HUES6 (cell line): ENCODE data around the gene LSMEM2.
A peak's percentile ranks its signal among the peaks of the same experiment; 100 is the strongest.

Experiments used
- H3K27ac ChIP-seq: 2 replicates; pipeline ENCODE4 v1.7.0; 2013; ENCODE audit warnings: low read depth, mild to moderate bottlenecking, low read length, inconsistent platforms
- H3K27me3 ChIP-seq: 2 replicates; pipeline ENCODE4 v1.6.1; 2013; ENCODE audit warnings: low read length; ENCODE audit not compliant: control insufficient read depth, insufficient read depth
- H3K36me3 ChIP-seq: 2 replicates; pipeline ENCODE4 v1.6.1; 2013; ENCODE audit warnings: low read length; ENCODE audit not compliant: control insufficient read depth, insufficient read depth
- H3K4me1 ChIP-seq: 2 replicates; pipeline ENCODE4 v1.6.1; 2013; ENCODE audit warnings: low read length; ENCODE audit not compliant: control insufficient read depth, insufficient read depth
- H3K4me3 ChIP-seq: 2 replicates; pipeline ENCODE4 v1.5.1; 2013; ENCODE audit warnings: low read depth, low read length
- H3K9ac ChIP-seq: one replicate; pipeline ENCODE4 v1.6.1; 2013; ENCODE audit warnings: mild to moderate bottlenecking, low read length
- H3K9me3 ChIP-seq: 2 replicates; pipeline ENCODE4 v1.6.1; 2013; ENCODE audit warnings: low read depth, low read length; ENCODE audit not compliant: control insufficient read depth, insufficient read depth

LSMEM2 gene

DNA sequence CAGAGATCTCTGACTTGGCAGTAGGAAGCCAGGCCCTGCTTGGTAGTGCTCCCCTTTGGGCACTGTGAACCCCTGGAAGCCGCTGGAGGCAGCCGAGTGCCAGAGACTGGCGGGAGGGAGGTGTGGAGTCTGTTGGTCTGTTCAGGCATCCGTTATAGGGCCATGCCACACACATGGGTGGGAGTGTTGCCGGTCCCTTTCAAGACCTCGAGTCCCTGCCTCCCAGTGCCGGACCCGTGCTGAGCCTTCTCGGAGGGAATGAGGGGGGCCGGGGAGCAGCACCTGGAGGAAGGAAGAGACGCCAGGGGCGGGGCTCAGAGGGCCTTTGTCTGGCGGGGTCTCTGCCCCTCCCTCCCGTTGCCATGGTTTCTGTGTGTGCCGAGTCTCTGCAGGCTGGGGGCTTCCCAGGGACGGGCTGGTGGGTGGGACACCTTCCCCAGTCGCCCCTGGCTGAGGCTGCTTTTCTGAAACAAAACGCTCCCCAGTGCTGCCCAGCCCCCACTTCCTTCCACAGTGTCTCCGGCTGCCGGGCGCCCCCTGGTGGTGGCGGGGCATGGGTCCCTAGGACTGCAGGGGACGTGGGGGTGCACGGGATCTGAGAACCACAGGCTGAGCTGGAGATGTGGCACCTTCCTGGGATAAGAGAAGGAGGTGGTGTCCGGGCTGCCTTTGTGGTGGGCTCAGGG is 32.9 kb upstream of the LSMEM2 start:
- Histone ChIP-seq H3K9me3 (no peaks in the 10 kb centered on the region), H3K4me3 (peak overlapping the region; percentile 30), H3K36me3 (peaks cover 18% of the 10 kb centered on the region), H3K27me3 (no peaks in the 10 kb centered on the region), H3K4me1 (peaks cover 61% of the 10 kb centered on the region), H3K27ac (peak overlapping the region; percentile 88), H3K9ac (peak overlapping the region; percentile 64)

DNA sequence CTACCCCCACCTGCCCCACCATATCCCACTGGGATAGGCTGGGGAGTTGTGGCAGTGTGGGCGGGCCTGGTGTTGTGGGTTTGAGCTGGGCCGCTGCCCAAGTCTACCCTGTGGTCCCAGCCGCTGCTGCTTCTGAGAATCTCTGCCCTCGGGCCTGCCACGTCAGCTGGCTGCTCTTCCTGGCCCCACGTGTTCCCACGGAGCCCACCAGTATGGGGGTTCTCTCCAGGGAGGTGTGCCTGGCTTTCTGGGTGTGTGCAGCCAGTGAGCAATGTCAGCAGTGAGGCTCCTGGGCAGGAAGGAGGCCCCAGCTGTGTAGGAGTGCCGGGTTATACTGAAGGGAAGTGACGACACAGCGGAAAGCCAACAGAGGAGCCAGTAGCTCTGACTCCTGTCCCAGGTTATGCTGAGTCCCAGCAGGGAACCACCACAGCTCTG is 32.4 kb upstream of the LSMEM2 start:
- Histone ChIP-seq H3K36me3 (peaks cover 24% of the 10 kb centered on the region), H3K4me3 (peak overlapping the region; percentile 30), H3K9ac (peak overlapping the region; percentile 64), H3K9me3 (no peaks in the 10 kb centered on the region), H3K4me1 (peaks cover 55% of the 10 kb centered on the region), H3K27ac (peak overlapping the region; percentile 88), H3K27me3 (no peaks in the 10 kb centered on the region)

DNA sequence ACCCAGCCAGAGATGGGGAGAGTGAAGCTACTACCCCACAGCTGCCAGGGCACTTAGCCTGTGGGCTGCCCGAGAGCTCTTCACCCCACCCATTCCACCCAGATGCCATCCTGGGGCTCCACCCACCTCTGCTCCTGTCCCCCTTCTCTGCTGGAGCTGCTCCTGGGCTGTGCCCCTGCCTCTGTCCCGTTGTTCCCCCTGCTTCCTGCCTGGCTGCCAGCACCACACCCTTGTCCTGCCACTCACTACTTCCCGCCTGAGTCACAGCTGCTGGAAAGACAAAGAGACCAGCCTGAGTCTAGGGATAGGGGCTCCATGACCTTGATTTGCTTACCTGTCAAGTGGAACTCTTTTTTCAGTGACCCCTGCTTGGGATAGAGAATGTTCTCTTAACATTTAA is 30.5 kb upstream of the LSMEM2 start:
- H3K27me3 ChIP-seq: no peaks in the 10 kb centered on the region
- no peak overlapping the region for H3K27ac ChIP-seq
- H3K9ac ChIP-seq: peak overlapping the region; percentile 0
- no peak overlapping the region for H3K4me3 ChIP-seq
- H3K9me3 ChIP-seq: no peaks in the 10 kb centered on the region
- peaks cover 37% of the 10 kb centered on the region for H3K4me1 ChIP-seq
- peaks cover 42% of the 10 kb centered on the region for H3K36me3 ChIP-seq

DNA sequence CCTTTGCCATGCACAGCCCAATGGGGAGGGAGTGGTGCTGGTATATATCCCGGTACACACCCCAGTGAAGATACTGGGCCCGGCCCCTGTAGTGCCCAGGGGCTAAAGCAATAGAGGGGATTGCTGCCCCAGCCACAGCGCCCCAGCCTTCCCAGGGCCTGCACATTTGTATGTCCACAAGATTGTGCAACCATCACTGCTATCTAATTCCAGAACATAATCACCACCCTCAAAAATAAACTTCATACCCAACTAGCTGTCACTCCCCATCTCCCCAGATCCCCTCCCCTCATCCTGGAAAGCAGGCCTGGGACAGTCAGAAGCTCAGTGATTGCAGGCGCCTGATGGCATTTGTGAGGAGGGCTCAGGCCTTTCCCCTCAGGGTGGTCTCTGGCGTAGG is 29.4 kb upstream of the LSMEM2 start:
- peaks cover 52% of the 10 kb centered on the region for H3K36me3 ChIP-seq
- no peaks in the 10 kb centered on the region for H3K9me3 ChIP-seq
- H3K9ac ChIP-seq: no peak overlapping the region
- H3K4me3 ChIP-seq: no peak overlapping the region
- H3K27me3 ChIP-seq: no peaks in the 10 kb centered on the region
- peaks cover 30% of the 10 kb centered on the region for H3K4me1 ChIP-seq
- no peak overlapping the region for H3K27ac ChIP-seq

DNA sequence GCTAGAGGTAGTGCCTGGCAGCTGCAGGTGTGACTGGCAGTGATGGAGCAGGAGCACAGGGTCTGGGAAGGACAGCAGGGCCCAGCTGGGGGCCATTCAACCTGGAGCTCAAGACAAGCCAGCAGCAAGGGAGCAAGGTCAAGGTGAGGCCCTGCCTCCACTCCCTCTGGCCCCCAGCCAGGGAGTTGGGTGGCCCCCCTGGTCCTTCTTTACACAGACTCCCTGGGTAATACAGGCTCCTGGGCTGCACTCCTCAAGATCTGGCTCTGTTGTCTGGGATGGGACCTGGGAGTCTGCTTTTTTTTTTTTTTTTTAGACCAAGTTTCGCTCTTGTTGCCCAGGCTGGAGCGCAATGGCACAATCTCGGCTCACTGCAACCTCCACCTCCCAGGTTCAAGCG is 28.4 kb upstream of the LSMEM2 start:
- Histone ChIP-seq H3K4me3 (no peak overlapping the region), H3K27me3 (no peaks in the 10 kb centered on the region), H3K9ac (no peak overlapping the region), H3K27ac (no peak overlapping the region), H3K4me1 (peaks cover 26% of the 10 kb centered on the region), H3K36me3 (peaks cover 62% of the 10 kb centered on the region), H3K9me3 (no peaks in the 10 kb centered on the region)

DNA sequence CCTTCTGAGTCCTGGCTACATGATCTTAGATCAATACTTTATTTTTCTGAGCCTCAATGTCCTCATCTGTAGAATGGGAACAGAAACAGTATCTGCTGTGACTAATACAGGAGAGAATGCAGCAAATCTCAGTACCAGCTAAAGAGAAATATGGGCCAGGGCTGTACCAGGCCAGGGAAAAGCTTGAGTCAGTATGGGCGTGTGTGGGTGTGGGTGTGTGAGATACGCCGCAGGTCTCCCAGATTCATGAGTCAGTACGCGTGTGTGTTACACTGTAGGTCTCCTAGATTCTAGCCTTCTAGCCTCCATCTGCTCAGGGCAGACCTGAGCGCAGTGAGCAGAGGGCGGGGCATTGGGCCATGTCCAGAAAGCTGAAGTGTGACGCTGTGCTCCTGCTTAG is 27.7 kb upstream of the LSMEM2 start:
- Histone ChIP-seq H3K9ac (no peak overlapping the region), H3K27me3 (no peaks in the 10 kb centered on the region), H3K4me3 (no peak overlapping the region), H3K9me3 (no peaks in the 10 kb centered on the region), H3K4me1 (peaks cover 21% of the 10 kb centered on the region), H3K36me3 (peaks cover 65% of the 10 kb centered on the region), H3K27ac (no peak overlapping the region)

DNA sequence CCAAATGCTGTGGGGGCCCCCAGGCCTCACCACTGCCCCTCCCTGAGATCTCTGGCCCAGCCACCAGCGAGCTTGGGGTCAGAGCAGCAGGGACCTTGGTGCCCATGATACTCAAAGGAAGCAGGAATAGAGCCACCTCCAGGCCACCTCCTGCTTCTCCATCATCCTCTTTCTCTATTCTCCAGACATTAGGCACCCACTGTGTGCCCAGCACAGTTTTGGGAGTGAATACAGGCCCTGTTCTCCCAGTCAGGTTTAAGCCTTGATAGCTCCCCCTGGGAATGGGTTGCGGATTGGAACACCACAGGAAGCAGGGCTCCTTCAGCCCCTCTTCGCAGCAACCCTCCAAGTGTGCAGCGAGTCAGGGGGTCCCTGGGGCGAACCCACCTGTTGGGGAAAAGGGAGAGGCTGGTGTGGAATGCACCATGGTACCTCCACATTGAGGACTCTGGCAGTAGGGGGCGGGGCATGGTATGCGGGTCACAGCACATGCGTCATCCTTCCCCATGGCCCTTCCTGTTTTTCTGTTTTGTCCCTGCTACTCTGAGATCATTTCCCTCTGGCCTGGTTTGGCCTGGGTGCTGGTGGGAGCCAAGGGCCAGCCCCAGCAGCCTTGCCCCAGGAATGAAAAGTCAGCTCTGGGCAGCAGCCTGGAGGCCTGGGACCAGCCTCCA is 24.2 kb upstream of the LSMEM2 start:
- Histone ChIP-seq H3K4me1 (peaks cover 10% of the 10 kb centered on the region), H3K4me3 (no peak overlapping the region), H3K36me3 (peaks cover 77% of the 10 kb centered on the region), H3K27me3 (no peaks in the 10 kb centered on the region), H3K9me3 (no peaks in the 10 kb centered on the region), H3K27ac (no peak overlapping the region), H3K9ac (no peak overlapping the region)

DNA sequence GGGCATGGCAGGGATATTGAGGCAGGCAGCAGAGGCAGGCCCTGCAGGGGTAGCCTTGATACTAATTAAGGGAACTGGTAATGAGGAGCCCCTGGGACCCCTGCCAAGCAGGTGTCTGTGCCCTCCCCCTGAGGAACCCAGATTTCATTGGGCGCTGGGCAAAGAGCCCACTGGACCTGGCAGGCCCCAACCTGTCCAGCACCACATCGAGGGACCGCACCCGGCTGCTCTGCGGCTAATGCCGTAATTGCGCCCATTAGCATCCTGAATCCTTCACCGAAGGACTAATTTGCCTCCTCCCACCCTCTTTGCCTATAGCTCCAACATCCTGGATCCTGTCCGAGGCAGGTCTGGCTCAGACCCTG is 23.7 kb upstream of the LSMEM2 start:
- Histone ChIP-seq H3K27ac (no peak overlapping the region), H3K4me1 (peaks cover 12% of the 10 kb centered on the region), H3K27me3 (no peaks in the 10 kb centered on the region), H3K9ac (no peak overlapping the region), H3K36me3 (peaks cover 72% of the 10 kb centered on the region), H3K4me3 (no peak overlapping the region), H3K9me3 (no peaks in the 10 kb centered on the region)

DNA sequence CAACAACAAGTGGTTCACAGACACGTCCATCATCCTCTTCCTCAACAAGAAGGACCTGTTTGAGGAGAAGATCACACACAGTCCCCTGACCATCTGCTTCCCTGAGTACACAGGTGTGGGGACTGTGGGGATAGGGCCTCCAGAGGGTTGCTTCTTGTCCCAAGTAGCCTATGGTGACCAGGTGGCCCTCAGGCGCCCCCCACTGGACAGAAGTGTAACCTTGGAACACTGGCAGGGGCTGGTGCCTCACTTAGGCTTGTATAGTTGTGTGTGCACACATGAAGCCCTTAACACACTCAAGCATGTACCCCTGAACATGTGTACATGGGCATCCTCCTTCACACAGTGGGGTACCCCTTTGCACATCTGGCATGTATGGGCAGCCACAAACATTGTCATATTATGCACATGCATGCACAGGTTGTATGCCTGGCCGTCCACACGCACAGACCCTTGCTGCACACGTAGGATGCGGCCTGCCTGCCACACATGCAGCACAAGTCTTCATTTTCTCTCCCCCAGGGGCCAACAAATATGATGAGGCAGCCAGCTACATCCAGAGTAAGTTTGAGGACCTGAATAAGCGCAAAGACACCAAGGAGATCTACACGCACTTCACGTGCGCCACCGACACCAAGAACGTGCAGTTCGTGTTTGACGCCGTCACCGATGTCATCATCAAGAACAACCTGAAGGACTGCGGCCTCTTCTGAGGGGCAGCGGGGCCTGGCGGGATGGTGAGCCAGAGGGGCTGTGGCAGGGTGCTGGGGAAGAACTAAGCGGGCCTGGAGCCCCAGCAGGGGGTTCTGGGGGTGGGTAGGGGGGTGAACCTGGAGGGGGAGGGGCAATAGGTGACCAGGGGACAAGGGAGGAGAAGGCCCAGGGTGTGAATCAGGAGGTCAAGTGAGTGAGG is 21.7 kb upstream of the LSMEM2 start:
- H3K4me1 ChIP-seq: peaks cover 23% of the 10 kb centered on the region
- no peak overlapping the region for H3K27ac ChIP-seq
- H3K4me3 ChIP-seq: no peak overlapping the region
- H3K27me3 ChIP-seq: no peaks in the 10 kb centered on the region
- H3K9ac ChIP-seq: no peak overlapping the region
- H3K9me3 ChIP-seq: no peaks in the 10 kb centered on the region
- peaks cover 56% of the 10 kb centered on the region for H3K36me3 ChIP-seq

DNA sequence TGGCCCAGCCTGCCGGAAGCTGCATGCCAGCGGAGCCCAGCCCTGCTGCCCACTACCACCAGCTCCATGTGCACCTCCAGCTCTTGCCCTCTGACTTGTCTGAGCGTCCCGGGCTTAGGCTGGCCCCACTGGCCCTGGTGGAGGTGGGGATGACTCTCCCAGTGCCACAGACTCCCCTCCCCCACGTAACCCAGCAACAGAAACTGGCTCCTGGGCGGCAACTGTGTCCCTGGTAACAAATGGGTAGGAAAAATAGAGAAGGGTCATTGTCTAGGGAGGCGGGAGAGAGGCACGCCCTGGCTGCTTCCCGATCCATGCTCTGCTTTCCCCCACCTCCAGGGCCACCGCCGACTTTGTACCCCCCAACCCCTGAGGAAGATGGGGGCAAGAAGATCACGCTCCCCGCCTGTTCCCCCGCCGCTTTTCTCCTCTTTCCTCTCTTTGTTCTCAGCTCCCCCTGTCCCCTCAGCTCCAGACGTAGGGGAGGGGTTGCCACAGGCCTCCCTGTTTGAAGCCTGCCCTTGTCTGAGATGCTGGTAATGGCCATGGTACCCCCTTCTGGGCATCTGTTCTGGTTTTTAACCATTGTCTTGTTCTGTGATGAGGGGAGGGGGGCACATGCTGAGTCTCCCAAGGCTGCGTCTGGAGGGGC is 20.7 kb upstream of the LSMEM2 start:
- peaks cover 47% of the 10 kb centered on the region for H3K36me3 ChIP-seq
- peaks cover 23% of the 10 kb centered on the region for H3K4me1 ChIP-seq
- no peaks in the 10 kb centered on the region for H3K27me3 ChIP-seq
- no peak overlapping the region for H3K9ac ChIP-seq
- no peak overlapping the region for H3K4me3 ChIP-seq
- no peaks in the 10 kb centered on the region for H3K9me3 ChIP-seq
- no peak overlapping the region for H3K27ac ChIP-seq
